Eye (tissue), 1 donor: Measurements from ENCODE around the gene GFRA1.

Experiments
- DNase-seq: peaks from one replicate; pipeline ENCODE4 v3.0.0-alpha.2; 2015

GFRA1 gene

DNA sequence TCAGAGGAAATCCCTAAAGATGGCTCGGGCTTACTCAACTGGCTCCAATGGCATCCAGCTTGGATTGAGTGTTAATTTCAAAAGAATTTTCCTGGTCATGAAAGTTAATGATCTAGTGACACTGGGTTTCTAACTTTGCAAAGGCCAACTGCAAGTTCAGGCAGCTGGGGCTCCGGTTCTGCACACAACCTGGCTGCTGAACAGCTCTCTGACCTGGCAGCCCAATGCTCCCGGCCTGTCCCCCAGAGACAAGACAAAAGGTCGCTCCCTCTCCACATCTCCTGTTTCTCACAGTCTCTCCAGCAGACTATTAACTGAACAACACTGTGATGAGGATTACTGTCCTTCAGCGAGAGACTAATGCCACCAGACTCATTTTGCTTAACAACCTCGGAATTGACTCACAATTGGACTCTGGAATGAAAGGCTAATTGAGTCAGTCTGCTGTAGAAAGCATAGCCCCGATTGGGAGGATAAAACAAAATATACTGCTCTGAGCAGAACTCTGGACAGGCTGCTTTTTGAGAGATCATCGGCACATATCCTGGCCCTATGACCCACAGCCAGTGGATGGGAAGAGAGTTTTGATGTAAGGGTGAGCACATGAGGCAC is 174.5 kb downstream of the GFRA1 start:
- DNase-seq: peak; percentile 48

DNA sequence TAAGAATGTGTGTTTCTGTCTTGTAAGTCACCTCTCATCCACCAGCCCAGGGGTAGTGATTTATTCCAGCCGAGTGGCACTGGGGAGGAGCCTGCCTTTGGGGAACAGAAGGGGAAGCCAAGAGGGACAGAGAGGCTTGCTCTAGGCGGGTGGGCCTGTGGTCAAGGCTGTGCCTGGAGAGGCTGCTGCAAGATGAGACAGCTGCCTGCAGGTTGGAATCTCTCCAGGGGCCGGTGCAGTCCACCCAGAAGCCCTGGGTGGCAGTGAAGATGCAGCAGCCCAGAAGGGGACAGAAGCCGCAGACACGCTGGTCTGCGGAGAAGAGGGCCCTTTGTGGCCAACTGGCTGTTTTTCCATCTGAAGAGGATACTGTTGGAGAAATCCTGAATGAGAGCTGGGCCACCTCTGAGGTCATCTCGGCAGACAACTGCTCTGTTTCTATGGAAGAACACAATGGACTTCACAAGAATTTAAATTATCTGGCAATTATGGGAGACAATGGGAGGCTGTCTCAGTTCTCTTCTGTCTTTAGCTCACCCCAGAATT is 175.7 kb downstream of the GFRA1 start:
- DNase-seq: peak; percentile 56

DNA sequence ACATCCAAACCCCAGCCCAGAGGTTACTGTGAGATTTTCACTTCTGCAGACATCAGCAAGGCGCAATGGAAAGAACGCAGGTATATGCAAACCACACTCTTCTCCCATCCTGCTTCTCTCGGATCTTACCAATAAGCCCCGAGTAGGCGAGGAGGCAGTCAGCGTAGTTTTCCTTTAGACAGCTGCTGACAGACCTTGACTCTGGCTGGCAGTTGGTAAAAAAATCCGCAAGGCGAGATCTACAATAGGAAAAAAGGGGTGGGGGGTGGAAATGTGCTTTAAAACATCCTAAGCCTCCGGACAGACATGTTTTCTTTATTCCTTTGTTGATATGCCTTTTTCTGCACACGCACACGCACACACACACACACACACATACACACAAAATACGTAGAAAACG is 176.5 kb downstream of the GFRA1 start:
- DNase-seq: peak; percentile 58

DNA sequence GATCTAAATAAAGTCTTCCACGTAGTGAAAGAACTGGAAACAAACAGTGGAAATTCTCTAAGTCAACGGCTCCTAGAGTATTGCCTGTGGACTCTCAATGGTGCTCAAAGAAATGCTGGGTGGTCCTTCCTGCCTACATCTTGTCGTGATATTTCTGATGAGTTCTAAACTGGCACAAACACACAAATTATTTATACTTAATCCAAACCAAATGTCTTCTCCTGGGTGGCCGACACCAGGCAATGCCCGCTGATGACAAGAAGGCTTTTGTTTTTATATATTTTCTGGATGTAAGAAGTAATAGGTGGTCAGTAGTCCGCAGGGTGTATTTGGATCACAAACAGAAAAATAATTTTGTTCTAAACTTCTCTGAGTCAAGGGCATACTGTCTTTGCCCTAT is 178.7 kb downstream of the GFRA1 start:
- DNase-seq: no peak

DNA sequence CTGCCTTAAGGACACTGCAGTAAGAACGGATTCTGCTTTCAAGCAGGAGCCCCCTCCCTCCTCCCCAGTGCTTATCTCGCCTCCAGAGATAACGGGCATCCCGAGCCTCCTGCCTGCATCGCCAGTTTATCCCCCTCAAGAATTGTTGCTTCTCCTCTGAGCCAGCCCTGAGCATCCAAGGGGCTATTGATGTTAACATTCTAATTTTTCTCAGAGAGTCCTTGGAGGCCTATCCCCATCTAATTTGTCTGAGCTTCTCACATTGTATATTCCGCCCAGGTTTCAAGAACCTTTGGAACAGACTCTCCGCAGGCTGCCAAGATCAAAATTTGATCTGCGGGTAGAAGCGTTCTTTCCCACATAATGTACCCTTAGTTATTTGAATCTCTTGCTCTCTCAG is 180.0 kb downstream of the GFRA1 start:
- no peak for DNase-seq

DNA sequence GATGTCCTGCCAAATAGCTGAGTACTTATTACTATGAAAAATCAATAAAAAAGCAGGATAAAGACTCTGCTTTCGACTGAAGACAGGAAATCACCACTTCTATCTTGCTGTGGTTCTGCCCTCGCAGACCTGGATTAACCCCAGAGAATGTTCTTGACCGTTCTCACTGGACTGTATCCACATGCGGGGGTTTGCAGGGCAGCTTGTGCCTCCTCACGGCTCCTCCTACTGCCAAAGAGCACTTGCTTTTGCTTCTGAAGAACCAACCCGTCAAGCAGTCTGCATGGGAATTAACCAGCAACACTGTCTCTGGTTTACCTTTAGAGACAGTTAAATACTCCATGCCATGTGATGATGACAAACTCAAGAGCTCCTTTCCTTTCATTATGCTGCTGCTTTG is 184.0 kb downstream of the GFRA1 start:
- DNase-seq: no peak

DNA sequence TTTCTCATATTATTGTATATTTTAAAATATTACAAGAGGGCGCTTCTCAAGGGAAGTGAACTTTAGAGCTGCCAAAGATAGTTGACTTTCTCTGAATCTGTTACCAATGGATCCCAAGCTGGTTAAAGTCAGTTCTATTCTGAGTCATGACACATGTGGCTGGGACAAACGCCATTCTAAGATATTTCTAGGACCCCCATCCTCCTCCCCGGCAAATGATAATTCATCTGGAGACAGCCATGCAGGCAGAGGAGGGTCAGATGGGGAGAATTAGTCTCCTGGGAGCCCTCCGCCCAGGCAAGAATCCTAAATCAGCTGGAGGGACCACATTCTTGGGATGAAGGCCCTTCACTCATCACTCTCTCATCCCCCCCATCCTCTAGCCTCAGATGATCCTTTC is 187.7 kb downstream of the GFRA1 start:
- DNase-seq: no peak

DNA sequence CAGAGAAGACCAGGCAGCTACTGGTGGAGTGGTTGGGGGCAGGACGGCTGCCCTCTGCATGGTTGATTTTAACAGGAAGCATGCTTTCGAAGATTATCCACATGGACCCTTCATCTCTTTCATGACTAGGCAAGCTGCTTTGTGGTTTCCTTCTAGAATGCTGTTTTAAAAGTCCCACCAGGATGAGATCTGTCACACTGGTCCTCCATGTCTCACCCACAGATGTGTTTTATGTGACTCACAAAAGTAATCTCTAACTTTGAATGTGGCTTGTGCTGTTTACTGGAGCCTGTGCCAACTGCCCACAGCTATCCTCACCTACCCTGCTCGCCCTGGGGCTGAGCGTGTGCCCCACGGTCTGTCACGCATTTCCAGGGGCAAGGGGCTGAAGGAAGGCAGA is 188.8 kb downstream of the GFRA1 start:
- DNase-seq: no peak

DNA sequence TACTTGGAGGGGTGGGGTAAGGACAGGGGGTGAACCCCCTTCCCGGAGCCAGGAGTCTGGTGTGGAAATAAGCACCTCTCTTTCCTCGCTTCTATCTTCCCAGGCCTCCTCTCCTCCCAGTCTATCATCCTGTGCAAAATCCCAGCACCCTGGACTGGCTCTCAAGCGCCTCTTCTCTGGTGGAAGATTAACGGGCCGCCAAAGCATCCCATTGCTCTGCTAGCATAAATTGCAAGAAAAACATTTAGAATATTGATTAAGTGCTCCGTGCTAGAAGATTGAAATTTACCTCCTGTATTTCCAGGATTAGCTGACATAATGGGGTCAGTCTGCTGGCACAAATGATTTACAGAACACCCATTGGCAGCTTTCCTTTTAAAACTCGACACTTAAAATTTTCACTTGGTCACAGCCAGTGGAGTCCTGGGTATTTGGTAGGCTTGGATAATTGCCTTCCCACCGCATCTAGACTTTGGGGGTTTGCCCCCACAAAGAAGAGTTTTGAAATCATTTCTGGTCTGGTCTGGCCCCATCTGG is 189.7 kb downstream of the GFRA1 start:
- DNase-seq: no peak

DNA sequence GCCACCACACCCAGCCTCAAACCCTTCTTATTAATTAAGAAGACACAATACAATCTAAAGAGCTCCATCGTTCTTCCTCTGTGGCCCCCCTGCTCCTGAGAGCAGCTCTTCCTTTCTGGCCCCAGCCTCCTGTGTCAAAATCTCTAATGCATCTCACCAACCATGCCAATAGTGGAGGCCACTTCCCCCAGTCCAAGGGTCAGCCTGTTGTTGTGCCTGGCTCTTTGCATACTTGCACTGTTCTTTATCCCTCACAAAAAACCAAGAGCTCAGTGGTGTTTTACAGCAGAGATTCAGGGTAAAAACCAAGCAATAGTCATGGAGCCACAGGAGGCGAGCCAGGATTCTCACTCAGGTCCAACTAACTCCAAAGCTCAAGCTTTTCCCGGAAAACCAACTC is 190.2 kb downstream of the GFRA1 start:
- no peak for DNase-seq

DNA sequence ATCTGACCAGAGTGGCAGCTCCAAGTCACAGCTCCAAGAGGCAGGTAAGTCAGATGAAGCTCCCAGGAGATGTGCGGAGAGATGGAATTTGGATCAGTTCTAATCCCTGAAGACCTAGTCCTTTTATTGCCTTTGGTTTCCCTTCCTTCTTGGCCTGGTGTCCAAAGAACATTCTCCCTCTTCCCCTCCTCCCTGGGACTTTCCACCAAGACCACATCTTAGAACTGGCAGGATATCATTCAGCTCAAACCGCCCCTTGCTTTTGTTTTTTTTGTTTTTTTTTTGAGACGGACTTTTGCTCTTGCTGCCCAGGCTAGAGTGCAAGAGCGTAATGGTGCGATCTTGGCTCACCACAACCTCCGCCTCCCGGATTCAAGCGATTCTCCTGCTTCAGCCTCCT is 190.8 kb downstream of the GFRA1 start:
- DNase-seq: no peak

DNA sequence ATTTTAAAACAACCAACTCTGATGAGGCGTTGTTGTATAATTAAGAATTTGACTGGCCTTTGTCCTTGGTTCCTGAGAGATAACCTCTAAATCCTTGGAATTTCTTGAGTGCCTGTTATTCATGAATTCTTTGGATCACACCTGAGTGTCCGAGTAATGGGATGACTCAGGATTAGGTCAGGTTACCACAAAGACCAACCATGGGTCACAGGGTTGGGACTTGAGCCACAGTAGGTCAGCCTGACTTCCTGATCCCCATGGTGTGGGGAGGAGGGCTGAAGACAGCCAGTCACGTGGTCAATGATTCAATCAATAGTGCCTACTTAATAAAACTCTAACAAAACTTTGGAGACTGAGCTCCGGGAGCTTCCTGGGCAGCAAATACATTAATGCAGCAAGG is 192.5 kb downstream of the GFRA1 start:
- no peak for DNase-seq

DNA sequence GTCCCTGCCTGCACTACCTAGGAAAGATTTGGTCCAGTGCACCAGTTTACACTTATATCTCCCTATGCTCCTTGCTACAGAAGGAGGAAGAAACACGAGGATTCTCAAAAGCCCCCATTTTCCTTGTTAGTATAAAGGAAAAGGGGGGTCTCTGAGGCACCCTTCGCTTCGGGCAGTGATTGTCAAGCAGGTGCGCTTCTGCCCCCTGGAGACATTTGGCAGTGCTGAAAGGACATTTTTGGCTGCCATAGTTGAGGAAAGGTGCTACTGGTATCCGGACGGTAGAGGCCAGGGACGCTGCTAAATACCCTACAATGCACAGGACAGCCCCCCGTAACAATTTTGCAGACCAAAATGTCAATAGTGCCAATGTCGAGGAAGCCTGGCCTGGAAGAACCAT is 193.7 kb downstream of the GFRA1 start:
- no peak for DNase-seq

DNA sequence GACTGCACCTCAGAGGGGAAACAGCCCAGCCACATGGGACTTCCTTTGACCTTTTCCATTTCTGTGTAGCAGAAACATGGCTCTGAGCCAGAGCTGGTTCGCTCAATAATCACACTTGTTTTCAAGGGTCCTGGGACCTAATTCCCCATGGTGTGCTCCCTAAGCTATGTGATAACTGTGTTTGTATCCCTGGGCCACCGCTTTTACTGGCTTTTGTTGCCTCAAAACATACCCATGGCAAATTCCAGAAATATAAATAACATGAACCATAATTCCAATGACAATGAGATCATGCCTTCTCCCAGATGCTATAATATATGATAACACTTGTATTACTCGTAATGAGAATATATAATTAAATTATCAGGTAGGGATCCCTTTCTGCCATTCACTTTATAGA is 196.4 kb downstream of the GFRA1 start:
- DNase-seq: no peak

DNA sequence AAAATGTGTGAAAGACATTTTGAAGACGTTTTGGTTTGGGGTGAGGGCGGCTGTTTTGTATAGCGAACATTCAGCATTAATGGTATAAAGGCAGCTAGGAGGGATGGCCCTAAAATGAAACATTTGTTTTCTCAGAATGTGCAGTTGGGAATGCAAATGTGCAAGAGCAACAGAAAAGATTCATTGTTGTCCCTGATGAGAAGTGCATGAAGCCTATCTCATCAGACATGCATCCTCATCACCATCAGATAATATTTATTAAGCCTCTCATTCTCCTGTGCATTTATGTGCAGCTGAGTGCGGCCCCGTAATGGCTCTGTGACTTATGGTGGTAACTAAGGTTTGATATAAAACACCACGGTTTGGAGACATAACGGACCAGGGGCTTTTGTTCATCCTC is 199.5 kb downstream of the GFRA1 start:
- DNase-seq: no peak

DNA sequence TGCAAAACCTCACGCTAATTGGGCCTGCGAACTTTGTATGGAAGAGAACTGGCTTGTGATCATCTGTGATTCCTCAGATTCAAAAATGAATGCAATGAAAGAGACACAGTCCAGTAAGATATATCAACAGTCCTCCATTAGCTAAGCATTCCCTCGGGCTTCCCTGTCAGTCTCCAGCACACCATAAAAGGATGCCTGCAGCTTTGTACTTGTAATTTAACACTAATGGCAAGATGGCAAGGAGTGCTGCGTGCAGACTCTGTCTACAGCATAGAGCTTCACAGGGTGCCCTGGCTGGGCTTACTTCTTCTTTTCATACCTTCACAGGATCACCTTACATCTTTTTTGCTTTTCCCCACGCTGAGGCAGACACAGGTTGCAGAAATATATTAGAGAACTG is 200.0 kb downstream of the GFRA1 start:
- DNase-seq: peak; percentile 65

DNA sequence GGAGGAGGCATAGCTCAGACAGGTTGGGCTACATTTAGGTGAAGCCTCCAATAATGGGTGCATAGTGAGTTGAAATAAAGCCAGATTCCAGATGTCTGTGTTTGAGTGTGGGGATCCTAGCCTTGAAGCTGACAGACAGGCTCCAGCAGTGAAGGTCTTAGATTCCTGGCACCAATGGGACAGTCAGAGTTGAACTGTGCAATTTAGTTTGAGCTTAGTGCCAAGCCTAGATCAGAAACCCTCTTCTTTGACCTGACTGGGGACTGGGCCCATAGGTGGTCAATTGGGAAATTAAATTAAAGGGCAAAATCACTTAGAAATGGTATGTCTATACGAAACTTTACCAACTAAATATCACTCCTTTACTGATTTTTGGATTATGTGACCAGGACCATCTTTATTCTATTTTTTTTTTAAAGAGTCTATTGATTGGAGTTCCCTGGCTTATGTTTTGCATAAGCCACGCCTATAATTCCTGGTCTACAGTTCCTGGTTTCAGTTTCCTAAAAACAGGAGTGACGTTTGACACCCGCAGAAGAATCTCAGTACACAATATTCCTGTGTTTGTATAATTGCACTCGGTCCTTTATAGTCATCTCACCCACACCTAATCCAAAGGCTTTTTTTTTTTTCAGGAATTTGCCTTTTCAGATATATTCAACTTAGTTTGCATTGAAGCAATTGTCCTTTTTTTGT is 201.4 kb downstream of the GFRA1 start:
- DNase-seq: no peak

DNA sequence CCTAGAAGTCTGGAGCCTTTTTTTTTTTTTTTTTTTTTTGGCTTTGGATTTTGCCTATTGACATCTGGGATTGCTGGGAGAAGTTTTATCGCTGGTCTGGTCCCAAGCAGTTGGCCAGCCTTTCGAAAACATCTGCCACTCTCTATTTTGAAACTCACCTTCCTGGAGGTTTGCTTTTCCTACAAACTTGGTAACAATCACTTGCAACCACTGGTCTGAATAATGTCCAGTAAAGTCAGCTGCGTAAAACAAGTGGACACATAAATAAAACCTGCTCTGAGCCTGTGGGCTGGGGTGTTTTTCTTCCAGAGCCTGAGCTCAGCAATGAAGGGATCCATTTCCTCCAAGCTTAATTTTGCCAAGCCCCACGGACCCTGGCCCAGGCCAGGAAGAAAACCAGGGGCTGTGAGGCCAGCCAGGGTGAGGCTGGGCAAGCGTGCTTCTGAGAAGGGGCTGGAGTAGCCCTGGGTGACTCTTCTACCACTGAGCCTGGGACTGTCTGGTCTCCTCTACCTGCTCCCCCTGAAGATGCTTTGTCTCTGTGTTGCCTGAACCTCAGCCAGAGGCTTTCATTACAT is 202.2 kb downstream of the GFRA1 start:
- DNase-seq: no peak

DNA sequence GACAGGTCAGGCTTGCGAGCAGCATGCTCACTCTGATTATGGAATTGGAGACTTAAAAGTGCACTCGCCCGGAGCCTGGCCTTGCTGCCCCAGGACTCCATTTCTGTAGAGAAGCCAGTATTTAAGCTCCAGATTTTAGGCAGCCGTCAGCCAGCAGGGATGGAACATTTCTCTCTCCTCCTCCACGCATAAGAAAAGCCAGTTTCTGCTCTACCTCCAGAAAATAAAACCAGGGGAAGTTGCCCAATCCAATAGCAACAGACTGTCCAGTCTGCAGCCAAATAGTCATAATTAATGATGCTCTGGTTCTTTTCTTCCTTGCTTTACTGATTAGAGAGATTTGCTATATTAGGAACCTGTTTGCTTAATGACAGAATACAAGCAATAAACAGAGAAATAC is 203.2 kb downstream of the GFRA1 start:
- DNase-seq: no peak

DNA sequence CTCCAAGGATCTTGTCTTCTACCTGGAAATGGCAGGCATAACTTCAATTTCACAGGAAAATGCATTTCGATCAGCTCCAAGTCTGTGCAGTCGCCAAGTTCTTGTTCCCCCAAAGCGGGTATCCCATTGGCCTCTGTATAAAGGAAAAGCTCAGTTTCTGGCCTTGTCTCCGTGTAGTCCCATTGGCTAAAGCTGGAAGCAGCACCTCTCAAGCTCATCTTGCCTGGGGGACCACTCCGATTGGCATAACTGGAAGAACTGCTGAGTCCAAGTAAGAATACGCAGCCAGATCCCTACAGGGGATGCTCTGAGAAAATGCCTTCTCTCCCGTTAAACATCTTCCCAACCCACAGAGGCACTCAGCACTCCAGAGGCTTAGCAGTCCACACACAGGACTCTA is 205.2 kb downstream of the GFRA1 start:
- DNase-seq: no peak

DNA sequence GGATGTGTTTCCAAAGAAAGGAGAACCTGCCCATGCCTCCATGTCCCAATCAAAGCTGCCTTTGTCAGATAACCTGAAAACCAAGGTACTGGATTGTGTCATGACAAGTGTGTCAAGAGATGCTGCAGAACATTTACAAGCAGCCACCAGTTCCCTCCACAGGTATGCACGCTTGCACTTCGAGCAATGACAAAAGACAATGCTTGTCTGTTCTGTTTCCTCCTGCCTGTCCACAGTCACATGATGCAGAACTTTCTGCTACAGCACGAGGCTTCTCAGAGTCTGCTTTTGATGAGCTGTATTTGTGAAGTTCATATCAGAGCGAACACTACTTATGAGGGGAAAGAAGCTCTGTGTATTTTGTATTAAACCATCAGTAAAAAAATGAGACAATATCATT is 209.9 kb downstream of the GFRA1 start:
- no peak for DNase-seq

DNA sequence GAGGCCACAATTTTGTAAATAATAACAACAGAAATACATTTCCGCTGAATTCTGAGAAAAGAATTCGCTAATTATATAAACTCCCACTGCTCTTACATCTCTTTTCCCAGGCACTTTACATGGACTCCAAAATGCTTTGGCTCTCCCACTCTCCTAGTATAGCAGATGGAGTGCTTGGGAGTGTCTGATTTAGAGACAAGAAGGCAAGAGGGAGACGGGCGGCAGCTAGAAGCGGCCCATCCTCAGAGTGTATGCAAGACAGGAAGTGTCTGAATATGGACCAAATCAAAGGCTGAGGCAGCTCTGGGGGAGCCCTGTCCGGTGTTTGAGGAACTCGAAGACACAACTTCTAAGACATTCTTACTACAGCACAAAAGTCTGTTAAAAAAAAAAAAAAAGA is 212.1 kb downstream of the GFRA1 start:
- DNase-seq: no peak

DNA sequence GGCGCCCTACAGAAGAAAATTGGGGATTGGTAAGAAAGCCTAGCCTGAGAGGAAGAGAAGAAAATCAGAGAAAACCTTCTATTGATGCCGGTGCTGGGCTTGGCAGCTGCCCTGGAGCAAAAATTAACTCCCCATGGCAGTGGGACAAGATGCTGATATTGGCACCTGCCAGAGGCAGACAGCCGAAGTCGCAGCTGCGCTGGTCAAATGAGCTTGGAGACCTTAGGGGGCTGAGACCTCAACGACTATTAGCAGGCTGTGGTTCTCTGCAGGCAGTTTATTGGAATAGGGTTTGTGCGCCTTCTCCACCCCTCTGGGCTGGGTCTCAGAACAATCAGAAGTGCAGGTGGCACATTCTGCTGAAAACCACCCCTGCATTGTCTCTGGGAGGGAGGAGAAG is 213.7 kb downstream of the GFRA1 start:
- no peak for DNase-seq
